ENCODE results near the gene LPCAT1.
"Not testable (repeated sequence)": the region's sequence is repeated elsewhere in the genome, so short reads cannot be mapped to it uniquely, and the experiment has no call there.

The LPCAT1 gene

DNA sequence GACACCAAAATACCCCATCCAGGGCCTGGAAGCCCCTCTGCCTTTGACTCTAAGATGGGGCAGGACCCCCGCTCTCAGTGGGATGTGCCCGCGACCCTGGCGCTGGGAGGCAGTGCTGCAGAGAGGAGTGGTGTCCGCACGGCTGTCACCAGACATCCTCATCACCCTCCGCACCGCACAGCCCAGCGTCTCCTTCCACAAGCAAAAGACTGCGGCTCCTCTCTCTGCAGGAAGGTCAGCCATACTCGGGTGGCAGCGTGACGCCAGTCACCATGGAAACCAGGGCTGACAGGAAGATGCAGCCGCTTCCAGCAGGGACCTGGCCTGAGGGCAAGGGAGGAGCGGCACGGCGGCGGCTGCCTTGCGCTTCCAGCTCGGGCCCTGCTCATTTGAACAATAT is 61.4 kb downstream of the LPCAT1 start:
- no peak for DNase-seq

DNA sequence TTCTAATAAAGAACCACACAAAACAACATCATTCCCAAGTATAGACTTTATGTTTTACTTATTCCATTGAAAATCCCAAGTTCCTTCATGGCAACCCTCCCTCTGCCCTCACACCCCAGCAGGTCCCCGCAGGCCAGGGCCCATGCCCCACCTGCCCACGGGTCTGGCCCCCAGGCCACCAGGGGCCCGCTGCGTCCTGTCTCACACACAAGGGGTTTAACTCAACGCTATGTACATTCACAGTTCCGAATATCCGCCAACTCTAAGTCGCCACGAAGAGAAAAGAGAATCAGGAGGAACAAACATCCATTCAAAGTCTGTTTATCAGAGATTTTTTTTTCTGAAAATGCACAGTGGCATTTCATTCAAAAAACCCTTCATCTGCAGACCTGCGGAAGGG is 62.4 kb downstream of the LPCAT1 start:
- DNase-seq, result no peak

DNA sequence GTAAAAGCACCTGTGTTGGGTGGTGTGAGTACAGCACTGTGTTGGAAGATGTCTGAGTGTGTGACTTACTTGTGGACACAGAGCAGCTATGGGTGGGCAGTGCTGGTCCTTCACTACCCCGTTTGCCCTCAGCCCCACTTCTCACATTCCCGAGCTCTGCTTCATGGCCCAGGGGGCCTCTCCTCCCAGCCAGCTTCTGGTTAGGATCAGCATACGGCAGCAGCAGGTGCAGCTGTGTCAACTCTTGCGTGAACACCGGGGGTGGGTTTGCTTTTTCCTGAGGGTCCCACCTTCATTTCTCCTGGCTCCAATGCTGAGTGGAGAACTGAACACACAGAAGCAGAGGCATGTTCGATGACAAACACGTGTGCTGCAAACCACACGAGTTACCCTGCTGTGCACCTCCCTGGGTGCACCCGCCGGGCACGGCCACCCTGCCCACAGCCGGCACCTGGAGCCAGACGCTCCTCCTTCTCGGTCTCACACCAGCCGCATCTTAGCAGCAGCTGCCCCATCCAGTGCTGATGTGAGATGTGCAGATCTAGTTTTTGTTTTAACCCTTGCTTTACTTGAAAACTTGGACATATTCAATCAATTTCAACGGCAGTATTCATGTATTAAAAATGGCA is 63.6 kb downstream of the LPCAT1 start:
- no peak for DNase-seq

DNA sequence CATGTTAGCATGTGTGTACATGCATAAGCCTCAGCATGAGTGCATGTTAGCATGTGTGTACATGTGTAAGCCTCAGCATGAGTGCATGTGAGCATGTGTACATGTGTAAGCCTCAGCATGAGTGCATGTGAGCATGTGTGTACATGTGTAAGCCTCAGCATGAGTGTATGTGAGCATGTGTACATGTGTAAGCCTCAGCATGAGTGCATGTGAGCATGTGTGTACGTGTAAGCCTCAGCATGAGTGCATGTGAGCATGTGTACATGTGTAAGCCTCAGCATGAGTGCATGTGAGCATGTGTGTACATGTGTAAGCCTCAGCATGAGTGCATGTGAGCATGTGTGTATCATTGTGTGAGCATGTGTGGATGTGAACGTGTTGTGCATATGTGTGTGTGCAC is 64.3 kb downstream of the LPCAT1 start:
- DNase-seq, result not testable (repeated sequence)

DNA sequence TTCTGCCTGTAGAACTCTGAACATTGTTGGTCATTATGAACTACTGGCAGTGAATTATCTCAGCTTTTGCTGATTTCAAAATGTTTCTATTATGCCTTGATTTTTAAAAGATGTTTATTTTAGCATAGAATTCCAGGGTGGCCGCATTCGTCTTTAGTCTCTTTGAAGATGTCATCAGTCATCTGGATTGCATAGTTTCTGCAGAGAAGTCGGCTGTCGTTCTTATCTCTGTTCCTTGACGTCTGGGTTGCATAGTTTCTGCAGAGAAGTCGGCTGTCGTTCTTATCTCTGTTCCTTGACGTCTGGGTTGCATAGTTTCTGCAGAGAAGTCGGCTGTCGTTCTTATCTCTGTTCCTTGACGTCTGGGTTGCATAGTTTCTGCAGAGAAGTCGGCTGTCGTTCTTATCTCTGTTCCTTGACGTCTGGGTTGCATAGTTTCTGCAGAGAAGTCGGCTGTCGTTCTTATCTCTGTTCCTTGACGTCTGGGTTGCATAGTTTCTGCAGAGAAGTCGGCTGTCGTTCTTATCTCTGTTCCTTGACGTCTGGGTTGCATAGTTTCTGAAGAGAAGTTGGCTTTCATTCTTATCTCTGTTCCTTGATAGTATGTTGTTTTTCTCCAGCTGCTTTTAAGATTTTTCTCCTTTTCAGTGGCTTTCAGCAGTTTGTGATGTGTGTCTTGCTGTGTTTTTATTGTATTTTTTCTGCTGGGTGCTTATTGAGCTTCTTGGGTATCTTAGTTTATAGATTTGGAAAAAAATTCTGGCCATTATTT is 67.5 kb downstream of the LPCAT1 start:
- DNase-seq, result not testable (repeated sequence)

DNA sequence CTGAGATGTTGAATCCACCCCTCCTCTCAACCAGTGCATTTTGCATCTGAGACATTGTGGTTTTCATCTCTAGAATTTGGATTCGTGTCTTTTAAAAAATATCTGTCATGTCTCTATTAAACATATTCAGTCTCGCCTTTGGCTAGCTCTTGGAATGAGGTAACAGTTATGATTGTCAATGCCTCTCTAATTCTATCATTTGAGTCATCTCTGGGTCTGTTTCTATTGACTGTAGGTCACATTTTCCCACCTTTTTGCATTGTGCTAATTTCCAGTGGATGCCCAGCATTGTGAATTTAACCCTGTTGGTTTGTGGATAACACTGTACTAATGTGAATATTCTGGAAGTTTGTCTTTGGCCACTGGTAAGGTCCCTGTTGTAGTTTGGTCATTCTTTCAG is 70.1 kb downstream of the LPCAT1 start:
- DNase-seq, result no peak

DNA sequence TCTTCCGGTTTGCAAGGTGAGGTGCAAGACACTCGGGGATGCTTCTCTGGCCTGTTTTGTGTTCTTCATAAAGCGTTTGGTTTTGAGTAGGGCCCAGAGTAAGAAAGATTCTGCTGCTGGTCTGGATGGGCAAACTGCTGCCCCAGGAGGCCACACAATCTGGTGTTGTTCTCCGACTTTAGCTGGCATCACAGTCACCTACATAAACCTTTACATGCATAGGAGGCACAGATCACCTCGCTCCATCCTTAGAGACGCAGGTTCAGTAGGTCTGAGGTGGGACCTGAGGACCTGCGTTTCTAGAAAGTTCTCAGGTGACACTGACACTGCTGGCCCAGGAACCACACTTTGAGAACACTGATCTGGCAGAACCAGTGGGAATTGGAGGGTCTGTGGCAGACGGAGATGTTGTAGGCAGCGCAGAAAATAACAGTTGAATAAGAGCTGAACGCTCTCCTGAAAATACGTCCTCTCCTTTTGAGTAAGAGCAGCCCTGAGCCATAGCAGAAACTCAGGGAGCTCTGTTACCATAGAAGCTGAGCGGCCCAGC is 74.6 kb downstream of the LPCAT1 start:
- DNase-seq, result no peak

DNA sequence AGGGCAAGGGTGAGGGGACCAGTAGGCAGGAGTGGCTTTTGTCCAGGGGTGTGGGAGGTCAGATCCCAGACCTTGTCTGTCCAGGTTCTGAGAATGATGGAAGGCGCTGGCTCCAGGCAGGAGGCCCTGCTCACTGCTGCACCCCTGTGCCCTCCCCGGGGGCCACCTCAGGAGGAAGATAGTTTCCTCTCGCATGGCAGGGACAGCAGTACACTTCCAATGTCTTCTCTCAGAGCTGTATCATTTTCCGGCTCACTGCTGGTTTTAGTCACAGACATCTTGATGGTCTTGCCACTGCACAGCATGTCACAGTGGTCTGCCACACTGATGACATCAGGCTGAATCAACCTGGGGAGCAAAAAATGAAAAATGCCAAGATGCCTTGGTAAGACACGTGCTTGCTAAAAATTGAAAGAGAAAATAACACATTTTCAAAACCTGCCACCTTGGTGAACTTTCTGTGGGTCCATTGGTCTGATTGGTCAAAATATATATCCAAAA is 75.2 kb downstream of the LPCAT1 start:
- DNase-seq, result no peak

DNA sequence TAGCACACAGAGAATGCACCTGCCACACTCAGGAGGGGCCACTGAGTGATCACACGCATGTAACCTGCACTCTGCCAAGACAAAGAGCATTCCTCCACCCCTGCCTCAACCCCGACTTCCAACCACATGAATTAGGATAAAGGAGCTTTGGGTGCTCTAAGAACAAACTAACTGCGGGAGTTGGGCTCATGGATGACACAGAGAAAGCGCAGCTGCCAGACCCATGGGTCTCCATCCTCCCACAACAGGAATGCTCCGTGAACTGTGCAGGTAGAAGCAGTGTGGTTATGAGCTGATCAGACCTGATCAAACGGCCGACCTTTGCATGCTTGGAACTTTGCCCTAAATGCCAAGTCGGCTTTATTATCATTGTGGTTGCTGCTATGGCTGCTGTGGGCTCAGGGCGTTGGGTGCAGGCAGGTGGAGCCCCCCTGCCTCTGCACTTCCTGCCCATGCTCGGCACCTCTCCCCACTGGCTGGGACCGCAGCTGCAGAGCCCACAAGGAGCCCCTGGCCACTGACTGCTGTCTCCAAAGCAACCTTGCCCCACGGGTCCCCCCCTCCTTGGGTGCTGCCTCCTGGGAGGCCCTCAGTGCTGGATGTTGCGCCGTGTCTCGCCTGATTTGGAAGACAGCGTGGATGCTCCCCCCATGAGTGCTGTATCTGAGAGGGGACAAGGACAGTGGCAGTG is 75.9 kb downstream of the LPCAT1 start:
- DNase-seq, result no peak

DNA sequence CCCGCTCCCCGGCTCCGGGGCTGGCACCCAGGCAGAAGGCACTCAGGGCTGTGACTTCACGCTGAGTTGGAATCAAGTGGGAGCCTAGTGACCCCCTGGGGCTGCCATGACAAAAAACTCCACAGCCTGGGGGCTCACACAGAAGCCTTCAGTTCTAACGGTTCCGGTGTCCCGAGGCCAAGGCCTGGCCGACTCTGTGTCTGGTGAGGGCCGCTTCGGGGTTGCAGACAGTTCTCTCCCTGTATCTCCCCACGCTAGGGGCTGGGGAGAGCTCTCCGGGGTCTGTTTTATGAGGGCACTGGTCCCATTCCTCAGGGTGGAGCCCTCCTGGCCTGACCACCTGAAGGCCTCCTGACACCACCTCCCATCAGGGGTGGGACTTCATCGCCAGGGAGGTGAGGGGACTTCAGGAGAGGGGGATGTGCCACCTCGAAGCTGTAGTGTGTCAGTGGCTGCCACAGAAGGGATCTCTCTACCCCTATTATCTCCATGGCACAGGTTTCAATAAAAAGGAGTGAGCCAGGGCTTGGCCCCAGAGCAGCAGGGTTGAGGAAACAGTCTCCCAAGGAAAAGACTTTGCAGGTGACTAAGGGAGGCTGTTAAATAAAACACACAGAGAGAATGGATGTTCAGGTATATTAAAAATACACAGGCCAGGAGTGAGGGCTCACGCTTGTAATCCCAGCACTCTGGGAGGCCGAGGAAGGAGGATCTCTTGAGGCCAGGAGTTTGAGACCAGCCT is 77.0 kb downstream of the LPCAT1 start:
- DNase-seq, result no peak

DNA sequence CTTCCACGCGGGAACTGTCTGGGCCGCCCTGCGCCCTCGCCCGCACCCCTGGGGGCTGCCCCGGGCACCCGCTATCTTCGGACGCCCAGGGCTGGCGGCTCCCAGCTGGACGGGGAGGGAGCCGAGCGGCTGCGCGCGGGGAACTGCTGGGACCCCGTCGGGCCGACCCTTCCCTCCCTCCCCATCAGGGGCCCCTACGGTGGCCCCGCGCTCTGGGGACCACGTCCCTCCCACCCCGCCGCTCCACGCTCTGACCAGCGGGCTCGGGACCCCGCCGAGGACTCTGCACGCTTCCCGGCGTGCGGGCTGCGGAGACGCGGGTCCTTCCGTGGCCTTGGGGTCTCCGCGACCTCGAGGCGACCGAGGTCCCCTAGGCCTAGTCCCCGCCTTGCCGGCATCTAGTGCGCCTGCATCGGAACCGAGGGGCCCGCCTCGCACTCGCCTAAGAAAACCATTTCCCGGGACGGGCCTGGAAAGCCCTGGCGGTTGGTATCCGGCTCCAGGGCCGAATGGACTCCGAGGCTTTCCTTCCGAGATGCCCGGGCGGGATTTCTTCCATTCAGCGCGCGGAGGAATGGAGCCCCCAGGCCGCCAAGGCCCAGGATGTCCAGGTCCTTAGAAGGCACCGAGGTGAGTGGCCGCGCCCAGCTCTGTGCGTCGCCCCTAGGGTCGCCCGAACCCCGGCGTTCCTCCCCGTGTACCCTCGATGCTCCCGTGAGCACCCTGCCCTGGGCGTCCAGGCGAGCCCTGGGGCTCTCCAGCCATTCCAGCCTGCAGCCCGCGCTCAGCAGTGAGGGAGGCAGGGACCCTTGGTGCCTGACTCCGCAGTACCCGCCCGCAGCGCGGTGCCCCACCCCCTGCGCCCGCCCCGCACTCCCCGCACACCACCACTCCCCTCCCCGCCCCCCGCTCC is 77.8 kb downstream of the LPCAT1 start:
- DNase-seq, result no peak

DNA sequence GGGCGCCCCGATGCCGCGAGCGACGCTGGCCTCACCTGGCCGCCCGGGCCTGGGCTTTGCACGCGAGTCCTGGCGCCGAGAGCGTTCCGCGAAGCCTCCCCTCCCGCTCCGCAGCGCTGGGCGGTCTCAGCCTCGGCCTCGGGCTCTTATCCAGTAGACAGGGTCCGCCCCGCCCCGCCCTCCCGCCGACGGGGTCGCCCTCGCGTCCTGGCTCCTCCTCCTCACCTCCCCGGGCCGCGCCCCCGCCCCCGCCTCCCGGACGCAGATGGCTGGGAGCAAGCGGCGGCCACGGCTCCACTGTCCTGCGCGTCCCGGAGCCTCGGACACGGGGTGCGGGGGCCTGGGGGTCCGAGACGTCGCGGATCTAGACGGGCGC is 78.5 kb downstream of the LPCAT1 start, which contains the start of gene SLC6A3:
SLC6A3 (minus strand) TSS at position 128 of the 376 bp plus-strand sequence. CDS start 2,243 bp downstream, outside the sequence.
- DNase-seq, result no peak

DNA sequence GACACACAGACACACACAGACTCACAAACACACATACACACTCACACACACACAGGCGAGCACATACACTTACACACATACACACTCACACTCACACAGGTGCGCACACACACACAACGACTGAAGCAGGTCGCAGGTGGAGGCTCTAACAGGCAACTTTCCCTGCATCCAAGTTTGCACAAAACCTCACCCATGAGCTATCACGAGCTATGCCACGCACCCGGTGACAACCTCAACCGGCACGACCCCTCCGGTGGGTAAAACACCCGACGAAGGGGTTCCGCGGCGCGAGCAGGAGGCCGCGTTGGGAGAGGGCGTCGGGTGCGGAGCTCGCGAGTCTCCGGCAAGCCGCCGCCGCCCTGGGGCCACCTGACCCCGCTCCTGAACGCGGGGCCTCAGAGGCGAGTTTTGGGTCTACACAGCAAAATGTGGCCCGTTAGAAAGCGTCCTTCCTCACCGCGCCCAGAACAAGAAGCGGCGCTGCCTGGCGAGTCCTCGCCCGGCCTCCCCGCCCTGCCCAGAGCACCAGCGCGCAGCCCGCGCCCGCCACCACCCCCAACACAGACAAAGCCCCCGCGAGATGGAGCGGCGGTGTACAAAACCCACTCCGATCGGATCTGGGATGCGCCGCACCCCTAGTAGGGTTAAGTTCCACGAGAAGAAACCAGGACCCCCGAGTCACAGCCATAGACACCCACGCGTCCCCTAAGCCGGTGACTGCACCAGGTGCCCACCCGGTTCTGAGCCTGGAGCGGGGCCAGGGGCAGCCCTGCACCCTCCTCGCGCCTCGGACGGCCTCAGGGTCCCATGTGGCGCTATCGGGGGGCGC is 79.2 kb downstream of the LPCAT1 start:
- DNase-seq, result no peak

DNA sequence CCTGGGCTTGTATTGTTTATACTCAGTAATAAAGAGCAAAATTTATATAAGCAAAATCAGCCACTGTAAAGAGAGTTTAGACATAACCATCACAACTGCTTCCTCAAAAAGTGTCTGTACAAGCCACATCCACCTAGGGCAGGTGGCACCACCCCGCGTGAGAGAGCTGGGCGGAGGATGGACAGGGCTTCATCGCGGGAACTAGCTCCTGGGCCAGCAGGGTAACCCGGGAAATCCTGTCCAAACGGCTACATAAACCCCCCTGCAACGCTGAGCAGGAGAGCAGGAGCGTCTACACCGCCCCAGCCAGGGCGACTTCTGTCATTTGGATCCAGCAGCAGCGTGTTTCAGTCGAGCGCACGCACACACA is 79.8 kb downstream of the LPCAT1 start:
- no peak for DNase-seq

DNA sequence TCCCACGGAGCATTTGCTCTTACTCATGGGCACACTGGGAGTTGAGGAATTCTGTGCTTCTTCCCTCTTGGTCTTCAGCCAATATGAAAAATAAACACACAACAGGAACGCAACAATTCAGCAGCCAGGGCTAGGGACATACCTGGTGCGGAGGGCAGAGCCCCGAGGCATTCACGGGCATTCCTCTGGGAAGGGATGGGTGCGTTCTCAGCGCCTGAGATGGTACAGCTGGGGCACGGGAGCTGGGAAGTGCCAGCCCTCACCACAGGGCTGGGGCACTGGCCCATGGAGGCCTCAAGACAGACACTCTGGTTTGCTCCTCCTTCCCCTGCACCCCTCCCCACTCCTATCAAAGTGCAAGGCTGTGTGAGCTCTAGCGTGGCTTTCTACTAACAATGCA is 80.6 kb downstream of the LPCAT1 start:
- no peak for DNase-seq

DNA sequence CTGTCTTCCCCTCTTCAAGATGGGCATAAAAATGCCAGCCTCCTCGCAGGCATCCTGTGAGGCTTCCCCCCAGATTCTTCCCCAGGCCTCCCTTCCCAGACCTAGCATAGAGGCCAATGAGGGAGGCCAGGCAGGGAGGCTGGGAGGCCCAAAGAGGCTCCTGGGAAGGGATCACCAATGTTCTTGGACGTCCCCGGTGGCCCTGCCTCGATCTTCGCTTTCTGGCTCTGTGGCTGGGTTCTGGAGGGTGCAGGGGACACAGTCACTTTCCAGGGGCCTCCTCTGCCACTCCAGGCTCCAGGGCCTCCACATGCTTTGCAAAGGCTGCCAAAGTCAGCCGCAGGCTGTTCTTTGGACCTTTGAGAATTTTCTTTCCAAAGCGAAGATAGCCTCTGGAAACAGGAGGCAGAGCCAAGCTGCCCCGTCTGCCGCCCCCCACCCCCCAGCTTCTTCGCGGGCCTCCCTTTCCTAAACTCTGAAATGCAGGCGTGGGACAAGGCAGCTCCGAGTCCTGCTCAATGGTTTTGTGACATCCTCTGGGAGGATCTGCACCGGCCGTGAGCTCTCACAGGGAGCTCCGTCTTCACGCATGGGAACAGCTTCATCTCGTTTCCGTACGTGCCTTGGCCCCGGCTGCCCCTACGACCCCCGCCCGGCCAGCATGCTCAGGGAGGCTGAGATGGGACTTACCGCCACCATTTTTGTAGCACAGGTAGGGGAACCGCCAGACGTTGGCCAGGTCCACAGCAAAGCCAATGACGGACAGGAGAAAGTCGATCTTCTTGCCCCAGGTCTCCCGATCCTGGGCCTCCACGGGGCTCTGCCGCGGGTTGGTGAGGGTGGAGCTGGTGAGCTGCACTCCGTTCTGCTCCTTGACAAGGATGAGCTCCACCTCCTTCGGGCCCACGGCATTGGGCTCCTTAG is 81.3 kb downstream of the LPCAT1 start:
- no peak for DNase-seq

DNA sequence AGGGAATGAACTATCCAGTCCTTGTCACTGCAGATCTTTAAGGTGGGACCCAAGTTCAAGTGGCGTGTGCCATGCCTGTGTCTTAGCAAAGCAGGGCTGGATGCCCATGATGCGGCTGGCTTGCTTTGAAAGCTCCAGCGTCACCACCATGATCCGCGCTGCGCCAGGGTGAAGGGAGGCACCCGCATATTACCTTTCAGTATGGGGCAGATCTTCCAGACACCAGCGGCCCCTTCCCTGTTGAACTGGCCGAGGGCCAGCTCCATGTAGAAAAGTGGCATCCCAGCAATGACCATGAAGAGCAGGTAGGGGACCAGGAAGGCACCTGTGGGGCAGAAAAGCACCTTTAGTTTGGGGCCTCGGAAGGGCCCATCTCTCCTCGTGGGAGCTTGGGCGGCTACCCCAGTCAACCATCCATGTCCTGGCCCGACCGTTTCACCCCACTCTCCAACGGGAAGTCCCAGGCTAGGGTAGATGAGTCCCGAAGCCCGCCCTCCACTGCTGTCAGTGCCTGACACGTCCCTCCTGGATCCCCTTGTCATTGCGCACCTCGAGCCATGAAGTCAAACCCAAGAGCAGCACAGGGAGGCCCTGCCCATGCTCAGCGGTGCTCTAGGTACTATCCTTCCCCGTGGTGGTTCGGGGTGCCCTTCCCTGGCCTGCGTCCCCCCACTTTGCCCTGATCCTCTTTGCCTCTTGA is 82.4 kb downstream of the LPCAT1 start:
- DNase-seq, result no peak

DNA sequence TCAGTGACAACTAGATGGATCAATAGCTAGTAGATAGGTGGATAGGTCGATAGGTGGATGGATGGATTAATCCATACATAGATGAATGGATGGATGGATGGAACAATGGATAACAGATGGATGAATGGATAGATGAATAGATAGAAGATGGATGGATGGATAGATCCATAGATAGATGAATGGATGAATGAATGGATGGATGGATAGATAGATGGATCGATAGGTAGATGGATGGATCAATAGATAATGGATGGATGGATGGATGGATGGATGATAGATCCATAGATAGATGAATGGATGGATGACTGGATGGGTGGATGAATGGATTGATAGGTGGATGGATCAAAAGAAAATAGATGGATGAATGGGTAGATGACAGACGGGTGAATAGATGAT is 83.7 kb downstream of the LPCAT1 start:
- no peak for DNase-seq

All from NCI-H446 (cell line).